CD4-positive, alpha-beta T cell (primary cell): ENCODE data around the gene ATG7. TPM values are rescaled to one million over a fixed set of nuclear protein-coding genes. Genes with fewer than 3 reads are reported as not detected.
A peak's percentile ranks its signal among the peaks of the same experiment; 100 is the strongest.

Experiments used
- ATAC-seq: fragments of 200-7000 bp; cut with Tn5 transposase; one replicate; pipeline ENCODE4 v1.10.0; 2022; ENCODE audit warnings: mild to moderate bottlenecking; ENCODE audit not compliant: poor library complexity
- CTCF ChIA-PET: fragments of 350-600 bp; sonication (Branson Sonifier 250); formaldehyde crosslinking; loops from one replicate; lab custom pipeline; 2021; ENCODE audit warnings: antibody characterized with exemption, inconsistent platforms; lab: Charles Lee
- POLR2A ChIA-PET: fragments of 350-600 bp; sonication (Branson Sonifier 250); formaldehyde crosslinking; loops from one replicate; lab custom pipeline; 2021; ENCODE audit warnings: antibody characterized with exemption, inconsistent platforms; lab: Charles Lee
- DNase-seq, 14 experiments: peaks; one replicate each; pipeline ENCODE4 v3.0.0-alpha.2; 2013 to 2020; ENCODE audit warnings: mixed read lengths in 2 of 14
- H3K27ac ChIP-seq, 2 donors: one replicate each; pipeline versions ENCODE4 v1.5.1 to v1.7.0; 2013; ENCODE audit warnings: low read length in 2 of 2, low read depth in 1 of 2, mild to moderate bottlenecking in 1 of 2
- H3K27me3 ChIP-seq, 2 experiments: 1 replicate in 1 of 2; 2 replicates in 1 of 2; pipeline versions ENCODE4 v1.6.1 to v1.7.0; 2013; ENCODE audit warnings: low read length in 2 of 2, control low read depth in 1 of 2, mild to moderate bottlenecking in 1 of 2, moderate library complexity in 1 of 2; ENCODE audit not compliant: insufficient read depth in 2 of 2, control insufficient read depth in 1 of 2
- H3K36me3 ChIP-seq: one replicate; pipeline ENCODE4 v1.6.1; 2013; ENCODE audit warnings: low read length, control low read depth; ENCODE audit not compliant: insufficient read depth
- H3K4me1 ChIP-seq: one replicate; pipeline ENCODE4 v1.6.1; 2013; ENCODE audit warnings: low read length, control low read depth; ENCODE audit not compliant: insufficient read depth
- H3K4me3 ChIP-seq: one replicate; pipeline ENCODE4 v1.5.1; 2013; ENCODE audit warnings: mild to moderate bottlenecking, low read length, moderate library complexity
- H3K9me3 ChIP-seq, 2 experiments: 1 replicate in 1 of 2; 2 replicates in 1 of 2; pipeline versions ENCODE4 v1.6.1 to v1.7.0; 2013; ENCODE audit warnings: low read length in 2 of 2, mild to moderate bottlenecking in 2 of 2, control low read depth in 1 of 2, moderate library complexity in 1 of 2; ENCODE audit not compliant: control insufficient read depth in 1 of 2, insufficient read depth in 1 of 2
- H3K27ac Mint-ChIP-seq: one replicate; pipeline ENCODE4 v1.8.0; 2020; ENCODE audit warnings: mixed read lengths
- H3K27me3 Mint-ChIP-seq: one replicate; pipeline ENCODE4 v1.8.0; 2021; ENCODE audit warnings: mixed read lengths
- H3K36me3 Mint-ChIP-seq: one replicate; pipeline ENCODE4 v1.8.0; 2021; ENCODE audit warnings: low read depth, mixed read lengths
- H3K4me1 Mint-ChIP-seq: one replicate; pipeline ENCODE4 v1.8.0; 2021; ENCODE audit warnings: low read depth, mixed read lengths
- H3K4me3 Mint-ChIP-seq: one replicate; pipeline ENCODE4 v1.8.0; 2020; ENCODE audit warnings: mild to moderate bottlenecking, mixed read lengths
- H3K9me3 Mint-ChIP-seq: one replicate; pipeline ENCODE4 v1.8.0; 2020; ENCODE audit warnings: mixed read lengths
- intact Hi-C, 2 experiments: fragments of 100-400 bp; cut with DNase I in 1 of 2; cut with micrococcal nuclease in 1 of 2; formaldehyde crosslinking; loops; one replicate each; pipeline versions ENCODE4 v1.15.1 to v1.9.0; 2023 to 2025; cut with DNase I, micrococcal nuclease
- total RNA-seq, 174 experiments: library from RNA in 2 of 174; stranded (reverse) in 2 of 174; gene quantifications; one replicate each; pipeline ENCODE4 v1.2.3 and lab custom pipeline; 2021 to 2026
- TF ChIP-seq, protein P1 (sequence below): fragments of 200-600 bp; IDR thresholded peaks from one replicate; pipeline ENCODE4 v1.8.0; 2022; ENCODE audit warnings: antibody characterized with exemption, mild to moderate bottlenecking

Gene ATG7
- total RNA-seq, 2 experiments from 2014 or later: 21.4 to 25.7 TPM

DNA sequence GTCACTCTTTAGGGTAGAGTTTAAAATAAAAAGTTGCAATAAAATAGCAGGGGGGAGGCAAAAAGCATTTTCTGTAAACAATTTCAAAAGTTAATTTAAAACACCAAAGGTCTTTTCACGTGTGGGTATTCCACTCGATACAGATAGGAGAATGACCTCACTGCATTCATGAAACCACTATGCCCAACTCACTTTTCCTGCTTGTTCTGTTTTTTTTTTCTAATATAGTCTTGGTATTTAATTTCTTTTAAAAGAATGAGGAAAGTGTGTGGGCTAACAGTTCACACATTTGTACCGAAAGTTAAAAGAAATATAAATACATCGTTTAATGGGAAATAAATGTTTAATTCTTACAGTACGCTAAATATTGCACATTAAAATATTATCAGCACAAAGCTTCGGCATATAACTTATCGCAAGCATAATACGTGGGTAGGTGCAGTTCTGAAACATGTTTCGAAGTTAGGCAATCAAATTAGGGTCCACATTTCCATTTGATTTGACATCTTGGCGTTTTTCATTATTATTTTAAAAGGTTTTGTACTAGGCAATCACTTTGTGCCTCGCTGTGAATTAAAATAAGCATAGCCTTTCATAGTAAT lies 330.1 kb downstream of the ATG7 start:
- no peak overlapping the region for H3K4me3 Mint-ChIP-seq
- peak overlapping the region; percentile 62 for H3K27ac Mint-ChIP-seq
- DNase-seq (no peak), ATAC-seq (no peak)
- peaks cover 49% of the 10 kb centered on the region for H3K36me3 Mint-ChIP-seq
- Histone ChIP-seq H3K4me1 (no peaks in the 10 kb centered on the region), H3K4me3 (no peak overlapping the region), H3K9me3 (no peaks in the 10 kb centered on the region), H3K36me3 (peaks cover 31% of the 10 kb centered on the region), H3K27ac (no peak overlapping the region), H3K27me3 (no peaks in the 10 kb centered on the region)
- no peaks in the 10 kb centered on the region for H3K9me3 Mint-ChIP-seq
- TF ChIP-seq, protein P1, sequence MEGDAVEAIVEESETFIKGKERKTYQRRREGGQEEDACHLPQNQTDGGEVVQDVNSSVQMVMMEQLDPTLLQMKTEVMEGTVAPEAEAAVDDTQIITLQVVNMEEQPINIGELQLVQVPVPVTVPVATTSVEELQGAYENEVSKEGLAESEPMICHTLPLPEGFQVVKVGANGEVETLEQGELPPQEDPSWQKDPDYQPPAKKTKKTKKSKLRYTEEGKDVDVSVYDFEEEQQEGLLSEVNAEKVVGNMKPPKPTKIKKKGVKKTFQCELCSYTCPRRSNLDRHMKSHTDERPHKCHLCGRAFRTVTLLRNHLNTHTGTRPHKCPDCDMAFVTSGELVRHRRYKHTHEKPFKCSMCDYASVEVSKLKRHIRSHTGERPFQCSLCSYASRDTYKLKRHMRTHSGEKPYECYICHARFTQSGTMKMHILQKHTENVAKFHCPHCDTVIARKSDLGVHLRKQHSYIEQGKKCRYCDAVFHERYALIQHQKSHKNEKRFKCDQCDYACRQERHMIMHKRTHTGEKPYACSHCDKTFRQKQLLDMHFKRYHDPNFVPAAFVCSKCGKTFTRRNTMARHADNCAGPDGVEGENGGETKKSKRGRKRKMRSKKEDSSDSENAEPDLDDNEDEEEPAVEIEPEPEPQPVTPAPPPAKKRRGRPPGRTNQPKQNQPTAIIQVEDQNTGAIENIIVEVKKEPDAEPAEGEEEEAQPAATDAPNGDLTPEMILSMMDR: no peak
- no peaks in the 10 kb centered on the region for H3K27me3 Mint-ChIP-seq
- POLR2A ChIA-PET: interaction anchor here (0.6 kb wide), 1 partner anchor 149 kb away, joined by 3 read pairs; no protein-coding TSS in a partner anchor
- peaks cover 38% of the 10 kb centered on the region for H3K4me1 Mint-ChIP-seq
- CTCF ChIA-PET: no interaction called here
- intact Hi-C loops: no loop called here

DNA sequence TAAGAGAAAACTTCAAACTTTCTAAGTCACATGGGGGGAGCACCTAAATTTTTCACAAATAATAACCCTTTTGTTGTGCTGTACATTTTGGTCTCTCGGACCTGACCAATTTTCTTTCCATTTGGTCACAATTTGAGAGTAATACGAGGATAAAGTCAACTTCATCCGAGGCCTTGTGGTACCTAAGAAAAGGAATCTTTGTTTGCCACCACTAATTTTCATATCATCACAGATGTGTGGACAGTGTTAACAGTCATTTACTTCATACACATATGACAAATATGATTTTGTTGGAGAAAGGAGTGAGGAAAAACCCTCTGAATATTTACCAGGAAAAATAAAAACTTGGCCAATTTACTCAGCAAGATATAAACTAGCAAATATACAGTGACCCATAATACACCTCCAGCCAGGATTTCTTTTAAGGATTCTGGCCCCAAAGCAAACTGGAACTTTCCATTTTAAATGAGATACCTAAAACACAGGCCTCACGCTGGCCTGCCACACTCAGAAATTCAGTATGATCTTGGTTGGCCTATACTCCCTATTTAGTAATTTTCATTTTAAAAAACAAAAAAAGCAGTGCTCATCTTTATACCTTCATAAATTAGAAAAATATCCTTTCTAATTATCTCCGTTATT lies 330.8 kb downstream of the ATG7 start:
- Mint-ChIP-seq H3K4me3 (no peak overlapping the region), H3K4me1 (peaks cover 44% of the 10 kb centered on the region), H3K27ac (peak overlapping the region; percentile 39), H3K9me3 (no peaks in the 10 kb centered on the region), H3K27me3 (no peaks in the 10 kb centered on the region), H3K36me3 (peaks cover 43% of the 10 kb centered on the region)
- Histone ChIP-seq H3K27me3 (no peaks in the 10 kb centered on the region), H3K9me3 (no peaks in the 10 kb centered on the region), H3K4me3 (no peak overlapping the region), H3K27ac (no peak overlapping the region), H3K36me3 (peaks cover 28% of the 10 kb centered on the region), H3K4me1 (no peaks in the 10 kb centered on the region)
- ATAC-seq: no peak
- ChIA-PET POLR2A (no interaction called here), CTCF (no interaction called here)
- intact Hi-C loops: no loop called here
- TF ChIP-seq, protein P1: no peak
- DNase-seq: no peak

DNA sequence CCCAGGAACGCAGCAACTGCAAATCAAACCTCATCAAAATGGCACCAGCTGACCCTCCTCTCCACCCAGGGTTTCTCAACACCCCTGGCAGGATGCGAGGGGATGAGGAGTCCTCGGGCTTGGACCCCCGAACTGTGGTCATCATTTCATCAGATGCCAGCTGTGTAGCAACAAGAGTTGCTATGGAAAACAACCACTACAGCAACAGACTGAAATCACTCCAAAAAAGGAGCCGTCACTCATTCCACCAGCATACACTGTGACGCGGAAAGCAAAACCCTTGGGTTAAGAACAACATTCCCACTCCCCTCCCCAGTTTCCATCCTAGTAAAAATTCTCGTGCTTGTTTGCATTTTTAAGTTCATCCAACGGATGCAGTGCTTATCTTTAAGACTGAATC lies 331.4 kb downstream of the ATG7 start:
- ChIA-PET POLR2A (no interaction called here), CTCF (interaction anchor here (0.5 kb wide), 1 partner anchor 23 kb away, joined by 3 read pairs; no protein-coding TSS in a partner anchor)
- Histone ChIP-seq H3K36me3 (peaks cover 28% of the 10 kb centered on the region), H3K27me3 (no peaks in the 10 kb centered on the region), H3K27ac (no peak overlapping the region), H3K4me1 (no peaks in the 10 kb centered on the region), H3K9me3 (no peaks in the 10 kb centered on the region), H3K4me3 (no peak overlapping the region)
- no peak for ATAC-seq
- DNase-seq: no peak
- intact Hi-C loops: no loop called here
- TF ChIP-seq, protein P1: no peak
- no peaks in the 10 kb centered on the region for H3K27me3 Mint-ChIP-seq
- H3K9me3 Mint-ChIP-seq: no peaks in the 10 kb centered on the region
- H3K4me1 Mint-ChIP-seq: peaks cover 50% of the 10 kb centered on the region
- H3K27ac Mint-ChIP-seq: peak overlapping the region; percentile 39
- peaks cover 36% of the 10 kb centered on the region for H3K36me3 Mint-ChIP-seq
- no peak overlapping the region for H3K4me3 Mint-ChIP-seq
